RWPE1 (cell line): ENCODE results near the gene GAP43.

ENCODE experiments used
- CTCF ChIA-PET: fragments of 350-600 bp; sonication (Branson Sonifier 250); formaldehyde crosslinking; extraction: SDS; loops from one replicate; lab custom pipeline; 2021; lab: Yijun Ruan, JAX
- POLR2A ChIA-PET: fragments of 400-600 bp; formaldehyde crosslinking; extraction: SDS; loops from one replicate; lab custom pipeline; 2020; ENCODE audit warnings: antibody characterized with exemption; ENCODE audit not compliant: low non-redundant PET; lab: Yijun Ruan, JAX
- DNase-seq: peaks from one replicate; pipeline ENCODE4 v3.0.0; 2012; ENCODE audit warnings: low spot score
- H3K27ac ChIP-seq: fragments of 450-650 bp; 2 replicates; pipeline ENCODE4 v1.5.1; 2017
- CTCF ChIP-seq: fragments of 450-650 bp; conservative IDR thresholded peaks from 2 replicates; pipeline ENCODE4 v1.5.1; 2017; ENCODE audit warnings: low read depth, mild to moderate bottlenecking

GAP43 gene

GRCh38 chr3:115658032-115658336 is 34.7 kb downstream of the GAP43 start:
- peak overlapping the region; percentile 80 for H3K27ac ChIP-seq
- ChIA-PET CTCF (no interaction called here), POLR2A (no interaction called here)
- DNase-seq: no peak
- TF ChIP-seq CTCF: no peak

- peak; percentile 69 for DNase-seq
- peak overlapping the region; percentile 80 for H3K27ac ChIP-seq
- TF ChIP-seq CTCF: no peak
- ChIA-PET CTCF (interaction anchor here (0.6 kb wide), 1 partner anchor 183 kb away, joined by 3 read pairs; no protein-coding TSS in a partner anchor), POLR2A (no interaction called here)
Observed at GRCh38 chr3:115658337-115659181, 35.2 kb downstream of the GAP43 start.

GRCh38 chr3:115659253-115660220 is 36.2 kb downstream of the GAP43 start:
- no peak for DNase-seq
- TF ChIP-seq CTCF: no peak
- peak overlapping the region; percentile 80; the same call in 1 of the 2 replicates for H3K27ac ChIP-seq
- CTCF ChIA-PET: no interaction called here
- POLR2A ChIA-PET: no interaction called here

GRCh38 chr3:115660646-115661337 is 37.5 kb downstream of the GAP43 start:
- H3K27ac ChIP-seq: no peak overlapping the region
- DNase-seq: no peak
- ChIA-PET CTCF (no interaction called here), POLR2A (no interaction called here)
- TF ChIP-seq CTCF: no peak

GRCh38 chr3:115662356-115662755 is 39.0 kb downstream of the GAP43 start:
- CTCF ChIA-PET: no interaction called here
- no peak overlapping the region for H3K27ac ChIP-seq
- DNase-seq: no peak
- TF ChIP-seq CTCF: no peak
- POLR2A ChIA-PET: no interaction called here

GRCh38 chr3:115663414-115663813 is 40.1 kb downstream of the GAP43 start:
- no peak for TF ChIP-seq CTCF
- no peak for DNase-seq
- CTCF ChIA-PET: no interaction called here
- no peak overlapping the region for H3K27ac ChIP-seq
- POLR2A ChIA-PET: no interaction called here
